Esophagus muscularis mucosa (tissue), 4 donors: ENCODE results near the gene CNTLN. TPM values are rescaled to one million over a fixed set of nuclear protein-coding genes. Genes with fewer than 3 reads are reported as not detected.

Source experiments
- DNase-seq: peaks from one replicate; pipeline ENCODE4 v3.0.0-alpha.2; 2017; ENCODE audit errors: extremely low spot score
- H3K27ac ChIP-seq, 4 donors: fragments of 200-600 bp; sonication (generic); replicated peaks in 1 of 4; 1 replicate in 3 of 4; 2 replicates in 1 of 4; pipeline ENCODE4 v1.5.1; 2016 to 2019; ENCODE audit warnings: mild to moderate bottlenecking in 1 of 4
- H3K27me3 ChIP-seq, 4 donors: fragments of 200-600 bp; sonication (generic); one replicate each; pipeline versions ENCODE4 v1.5.1 to v1.6.0; 2016 to 2019
- H3K36me3 ChIP-seq, 4 donors: fragments of 200-600 bp; sonication (generic); one replicate each; pipeline ENCODE4 v1.5.1; 2016 to 2019
- H3K4me1 ChIP-seq, 4 donors: fragments of 200-600 bp; sonication (generic); one replicate each; pipeline ENCODE4 v1.5.1; 2016 to 2019
- H3K4me3 ChIP-seq, 4 donors: fragments of 200-600 bp; sonication (generic); 1 replicate in 2 of 4; 2 replicates in 2 of 4; pipeline ENCODE4 v1.5.1; 2016 to 2019; ENCODE audit warnings: mild to moderate bottlenecking in 4 of 4, moderate library complexity in 1 of 4
- H3K9me3 ChIP-seq, 4 donors: fragments of 200-600 bp; sonication (generic); 1 replicate in 3 of 4; 2 replicates in 1 of 4; pipeline ENCODE4 v1.5.1; 2016 to 2019
- CTCF ChIP-seq, 3 experiments: fragments of 200-600 bp in 2 of 3; fragments of 450-650 bp in 1 of 3; sonication (generic) in 2 of 3; IDR thresholded peaks; one replicate each; pipeline ENCODE4 v1.5.1; 2017 to 2019; ENCODE audit warnings: antibody characterized with exemption in 3 of 3, mild to moderate bottlenecking in 2 of 3, moderate library complexity in 1 of 3
- EP300 ChIP-seq: sonication (generic); formaldehyde crosslinking; IDR thresholded peaks from one replicate; pipeline ENCODE4 v1.6.1; 2017; ENCODE audit warnings: antibody characterized with exemption
- POLR2A ChIP-seq: fragments of 450-650 bp; IDR thresholded peaks from one replicate; pipeline ENCODE4 v1.6.1; 2017; ENCODE audit warnings: antibody characterized with exemption, moderate library complexity, mild to moderate bottlenecking, low read depth
- POLR2AphosphoS5 ChIP-seq, 2 donors: sonication (generic); formaldehyde crosslinking; IDR thresholded peaks; one replicate each; pipeline ENCODE4 v1.6.1; 2017; ENCODE audit warnings: antibody characterized with exemption in 2 of 2
- WGBS: methylation state at CpG from one replicate; pipeline ENCODE4 v1.1.5; 2018; 5-methylcytosine and 5-hydroxymethylcytosine counted together
- intact Hi-C: fragments of 100-400 bp; cut with DNase I; formaldehyde crosslinking; loops from one replicate; pipeline ENCODE4 v1.15.1; 2023
- total RNA-seq, 4 donors: library from RNA; depleted of rRNA; stranded (reverse); fragments of >200 nt; gene quantifications; one replicate each; pipeline versions ENCODE4 v1.1.0 to v1.2.1, GENCODE V29; 2016

Gene CNTLN
- total RNA-seq, 4 donors from 2014 or later: 9.4 to 14.1 (median 12.0) TPM

- DNase-seq: no peak
- intact Hi-C loops: no loop called here
- no peaks in the 10 kb centered on the region for H3K27me3 ChIP-seq
- 85% methylated on average over 1 of the region's 1 CpG for WGBS
- no peak overlapping the region for H3K4me3 ChIP-seq
- H3K9me3 ChIP-seq: no peaks in the 10 kb centered on the region
- no peak overlapping the region for H3K27ac ChIP-seq
- TF ChIP-seq POLR2A: no peak
- no peak for TF ChIP-seq POLR2AphosphoS5 (IDR thresholded peaks at IDR 0.05)
- TF ChIP-seq CTCF (IDR thresholded peaks at IDR 0.05): no peak
- no peak for TF ChIP-seq EP300
- no peaks in the 10 kb centered on the region for H3K36me3 ChIP-seq
- H3K4me1 ChIP-seq: no peaks in the 10 kb centered on the region
These were observed 185.0 kb downstream of the CNTLN start for GRCh38 chr9:17319864-17320263.

GRCh38 chr9:17322882-17323864 lies 188.3 kb downstream of the CNTLN start:
- H3K9me3 ChIP-seq: no peaks in the 10 kb centered on the region
- intact Hi-C loops: no loop called here
- no peak overlapping the region for H3K4me3 ChIP-seq
- no peak overlapping the region for H3K27ac ChIP-seq
- DNase-seq: no peak
- 96% methylated on average over 10 of the region's 10 CpGs for WGBS
- H3K4me1 ChIP-seq: no peaks in the 10 kb centered on the region
- no peaks in the 10 kb centered on the region for H3K27me3 ChIP-seq
- H3K36me3 ChIP-seq: peaks cover 0 to 9% (median 2%) of the 10 kb centered on the region in 4 donors
- no peak for TF ChIP-seq POLR2A
- TF ChIP-seq CTCF (IDR thresholded peaks at IDR 0.05): no peak
- TF ChIP-seq POLR2AphosphoS5 (IDR thresholded peaks at IDR 0.05): no peak
- TF ChIP-seq EP300: no peak

- Histone ChIP-seq H3K27me3 (no peaks in the 10 kb centered on the region), H3K9me3 (no peaks in the 10 kb centered on the region), H3K4me1 (no peaks in the 10 kb centered on the region), H3K27ac (no peak overlapping the region), H3K4me3 (no peak overlapping the region), H3K36me3 (peaks cover 0 to 10% (median 2%) of the 10 kb centered on the region in 4 donors)
- intact Hi-C loops: loop anchor here (5.0 kb wide), 1 partner anchor 166 kb away; no protein-coding TSS in a partner anchor
- no peak for TF ChIP-seq POLR2A
- TF ChIP-seq CTCF (IDR thresholded peaks at IDR 0.05): no peak
- no peak for TF ChIP-seq EP300
- no peak for TF ChIP-seq POLR2AphosphoS5 (IDR thresholded peaks at IDR 0.05)
- WGBS: 90% methylated on average over 2 of the region's 2 CpGs
- DNase-seq: no peak
These were observed 193.5 kb downstream of the CNTLN start for GRCh38 chr9:17328331-17328730.

- H3K27me3 ChIP-seq: no peaks in the 10 kb centered on the region
- TF ChIP-seq EP300: no peak
- no peak for TF ChIP-seq POLR2AphosphoS5 (IDR thresholded peaks at IDR 0.05)
- no peak for TF ChIP-seq CTCF (IDR thresholded peaks at IDR 0.05)
- no peak for TF ChIP-seq POLR2A
- intact Hi-C loops: no loop called here
These were observed 195.3 kb downstream of the CNTLN start for GRCh38 chr9:17330097-17330496.

More at GRCh38 chr9:17330097-17330496, 195.3 kb downstream of the CNTLN start:
- Histone ChIP-seq H3K36me3 (peaks cover 0 to 20% (median 9%) of the 10 kb centered on the region in 4 donors), H3K27ac (no peak overlapping the region), H3K4me1 (no peaks in the 10 kb centered on the region), H3K9me3 (no peaks in the 10 kb centered on the region), H3K4me3 (no peak overlapping the region)
- DNase-seq: no peak
